Caco-2 (cell line): ENCODE results near the gene GRID1. TPM values are rescaled to one million over a fixed set of nuclear protein-coding genes. Genes with fewer than 3 reads are reported as not detected.

Source experiments
- BruUV-seq: library from RNA; stranded (reverse); fragments of 400-500 nt; replicated peaks from 2 replicates; lab custom pipeline; 2021; lab: Mats Ljungman, UMichigan
- CTCF ChIA-PET: fragments of 300-600 bp; sonication (Branson Sonifier 250); formaldehyde crosslinking; loops from one replicate; lab custom pipeline; 2022; ENCODE audit warnings: antibody characterized with exemption; lab: Charles Lee
- POLR2A ChIA-PET: fragments of 300-600 bp; sonication (Branson Sonifier 250); formaldehyde crosslinking; loops from one replicate; lab custom pipeline; 2022; ENCODE audit warnings: antibody characterized with exemption; lab: Charles Lee
- DNase-seq, 2 experiments: peaks; one replicate each; pipeline versions ENCODE4 v3.0.0 to v3.0.0-alpha.2; 2020 to 2022
- H3K27me3 ChIP-seq: replicated peaks from 2 replicates; pipeline ENCODE4 v1.6.0; 2011; ENCODE audit warnings: low read length; ENCODE audit not compliant: control insufficient read depth, insufficient read depth
- H3K36me3 ChIP-seq: 2 replicates; pipeline ENCODE4 v1.5.1; 2011; ENCODE audit warnings: low read length; ENCODE audit not compliant: control insufficient read depth, insufficient read depth
- H3K4me1 ChIP-seq: fragments of 250-450 bp; sonication (Bioruptor Pico); 2 replicates; pipeline ENCODE4 v1.5.1; 2020; ENCODE audit warnings: mild to moderate bottlenecking
- H3K4me3 ChIP-seq: 2 replicates; pipeline ENCODE4 v1.5.1; 2011; ENCODE audit warnings: low read depth, mild to moderate bottlenecking, control low read depth, low read length
- H3K9me3 ChIP-seq: fragments of 250-450 bp; sonication (Bioruptor Pico); 2 replicates; pipeline ENCODE4 v1.5.1; 2020; ENCODE audit warnings: mild to moderate bottlenecking, moderate library complexity
- H3K27ac Mint-ChIP-seq: one replicate; pipeline ENCODE4 v1.8.0; 2022; ENCODE audit warnings: mixed read lengths; ENCODE audit not compliant: unreplicated experiment
- H3K27me3 Mint-ChIP-seq: one replicate; pipeline ENCODE4 v1.8.0; 2022; ENCODE audit warnings: mixed read lengths; ENCODE audit not compliant: insufficient read depth, unreplicated experiment
- H3K36me3 Mint-ChIP-seq: one replicate; pipeline ENCODE4 v1.8.0; 2022; ENCODE audit warnings: mild to moderate bottlenecking, mixed read lengths; ENCODE audit not compliant: insufficient read depth, unreplicated experiment
- H3K4me1 Mint-ChIP-seq: one replicate; pipeline ENCODE4 v1.8.0; 2022; ENCODE audit warnings: low read depth, mixed read lengths; ENCODE audit not compliant: unreplicated experiment
- H3K4me3 Mint-ChIP-seq: one replicate; pipeline ENCODE4 v1.8.0; 2022; ENCODE audit warnings: mild to moderate bottlenecking, moderate library complexity, mixed read lengths; ENCODE audit not compliant: unreplicated experiment
- H3K9me3 Mint-ChIP-seq: one replicate; pipeline ENCODE4 v1.8.0; 2022; ENCODE audit warnings: mixed read lengths; ENCODE audit not compliant: unreplicated experiment
- intact Hi-C: fragments of 100-400 bp; cut with micrococcal nuclease; formaldehyde crosslinking; loops from one replicate; pipeline ENCODE4 v1.10.0; 2022; ENCODE audit not compliant: unreplicated experiment
- total RNA-seq: library from RNA; stranded (reverse); gene quantifications from 2 replicates; pipeline ENCODE4 v1.2.3, GENCODE V29; 2022
- TF ChIP-seq, protein P1 (sequence below), 2 experiments: fragments of 200-600 bp in 1 of 2; IDR thresholded peaks; 1 replicate in 1 of 2; 2 replicates in 1 of 2; pipeline versions ENCODE4 v1.5.1 to v1.8.0; 2011 to 2022; ENCODE audit warnings: antibody characterized with exemption in 1 of 2, control low read depth in 1 of 2, inconsistent platforms in 1 of 2, low read depth in 1 of 2, low read length in 1 of 2, mild to moderate bottlenecking in 1 of 2, moderate library complexity in 1 of 2; ENCODE audit not compliant: insufficient read depth in 1 of 2, severe bottlenecking in 1 of 2, unreplicated experiment in 1 of 2

Gene GRID1
- total RNA-seq, 1 experiment from 2014 or later, result 8.0 TPM

DNA sequence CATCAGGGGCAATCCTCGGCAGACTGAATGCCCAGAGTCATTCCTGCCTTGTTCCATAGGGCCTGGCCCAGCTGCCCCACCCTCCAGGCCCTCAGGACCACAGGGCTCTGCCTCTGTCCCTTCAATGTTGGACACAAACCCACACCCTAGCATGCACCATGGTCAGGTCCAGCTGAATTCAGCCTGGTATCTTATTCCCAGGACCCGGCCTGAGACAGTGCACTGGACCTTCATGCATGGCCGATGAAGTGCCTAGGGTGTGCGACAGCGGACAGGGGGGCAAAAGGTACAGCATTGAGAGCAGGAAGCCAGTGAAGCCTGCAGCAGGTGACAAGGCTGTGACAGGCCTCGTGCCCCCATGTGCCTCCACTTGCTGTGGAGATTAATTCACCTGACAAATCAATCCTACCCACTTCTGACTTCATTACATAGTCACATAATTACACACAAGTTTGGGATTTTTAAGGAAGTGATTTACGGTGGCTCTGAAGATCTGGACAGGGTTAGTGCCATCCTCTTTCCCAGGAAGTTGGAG lies 261.9 kb downstream of the GRID1 start:
- Mint-ChIP-seq H3K9me3 (no peaks in the 10 kb centered on the region), H3K4me1 (peaks cover 7% of the 10 kb centered on the region), H3K27me3 (no peaks in the 10 kb centered on the region), H3K27ac (no peak overlapping the region), H3K4me3 (no peak overlapping the region), H3K36me3 (no peaks in the 10 kb centered on the region)
- BruUV-seq, result no TSS peak
- Histone ChIP-seq H3K4me3 (no peak overlapping the region), H3K4me1 (no peaks in the 10 kb centered on the region), H3K27me3 (no peaks in the 10 kb centered on the region), H3K9me3 (no peaks in the 10 kb centered on the region), H3K36me3 (no peaks in the 10 kb centered on the region)
- TF ChIP-seq, protein P1, sequence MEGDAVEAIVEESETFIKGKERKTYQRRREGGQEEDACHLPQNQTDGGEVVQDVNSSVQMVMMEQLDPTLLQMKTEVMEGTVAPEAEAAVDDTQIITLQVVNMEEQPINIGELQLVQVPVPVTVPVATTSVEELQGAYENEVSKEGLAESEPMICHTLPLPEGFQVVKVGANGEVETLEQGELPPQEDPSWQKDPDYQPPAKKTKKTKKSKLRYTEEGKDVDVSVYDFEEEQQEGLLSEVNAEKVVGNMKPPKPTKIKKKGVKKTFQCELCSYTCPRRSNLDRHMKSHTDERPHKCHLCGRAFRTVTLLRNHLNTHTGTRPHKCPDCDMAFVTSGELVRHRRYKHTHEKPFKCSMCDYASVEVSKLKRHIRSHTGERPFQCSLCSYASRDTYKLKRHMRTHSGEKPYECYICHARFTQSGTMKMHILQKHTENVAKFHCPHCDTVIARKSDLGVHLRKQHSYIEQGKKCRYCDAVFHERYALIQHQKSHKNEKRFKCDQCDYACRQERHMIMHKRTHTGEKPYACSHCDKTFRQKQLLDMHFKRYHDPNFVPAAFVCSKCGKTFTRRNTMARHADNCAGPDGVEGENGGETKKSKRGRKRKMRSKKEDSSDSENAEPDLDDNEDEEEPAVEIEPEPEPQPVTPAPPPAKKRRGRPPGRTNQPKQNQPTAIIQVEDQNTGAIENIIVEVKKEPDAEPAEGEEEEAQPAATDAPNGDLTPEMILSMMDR (IDR thresholded peaks at IDR 0.05; ENCODE audit: insufficient read depth in 1 of 2, low read depth in 1 of 2, low read length in 1 of 2, severe bottlenecking in 1 of 2, unreplicated experiment in 1 of 2), result no peak
- POLR2A ChIA-PET, result no interaction called here
- intact Hi-C loops, result loop anchor here (10.0 kb wide), 1 partner anchor 270 kb away; no protein-coding TSS in a partner anchor
- no peak for DNase-seq
- CTCF ChIA-PET, result no interaction called here

GRCh38 chr10:86104156-86104555 lies 262.4 kb downstream of the GRID1 start:
- H3K9me3 Mint-ChIP-seq, result no peaks in the 10 kb centered on the region
- no peak overlapping the region for H3K4me3 Mint-ChIP-seq
- TF ChIP-seq, protein P1 (IDR thresholded peaks at IDR 0.05; ENCODE audit: insufficient read depth in 1 of 2, low read depth in 1 of 2, low read length in 1 of 2, severe bottlenecking in 1 of 2, unreplicated experiment in 1 of 2), result no peak
- no peaks in the 10 kb centered on the region for H3K36me3 Mint-ChIP-seq
- no peak overlapping the region for H3K27ac Mint-ChIP-seq
- no peak for DNase-seq
- H3K27me3 Mint-ChIP-seq, result no peaks in the 10 kb centered on the region
- intact Hi-C loops, result loop anchor here (10.0 kb wide), 1 partner anchor 271 kb away; no protein-coding TSS in a partner anchor
- no peaks in the 10 kb centered on the region for H3K36me3 ChIP-seq
- POLR2A ChIA-PET, result no interaction called here
- H3K27me3 ChIP-seq, result no peaks in the 10 kb centered on the region
- H3K4me3 ChIP-seq, result no peak overlapping the region
- H3K9me3 ChIP-seq, result no peaks in the 10 kb centered on the region
- CTCF ChIA-PET, result no interaction called here
- no peaks in the 10 kb centered on the region for H3K4me1 ChIP-seq
- peaks cover 6% of the 10 kb centered on the region for H3K4me1 Mint-ChIP-seq
- BruUV-seq, result no TSS peak

DNA sequence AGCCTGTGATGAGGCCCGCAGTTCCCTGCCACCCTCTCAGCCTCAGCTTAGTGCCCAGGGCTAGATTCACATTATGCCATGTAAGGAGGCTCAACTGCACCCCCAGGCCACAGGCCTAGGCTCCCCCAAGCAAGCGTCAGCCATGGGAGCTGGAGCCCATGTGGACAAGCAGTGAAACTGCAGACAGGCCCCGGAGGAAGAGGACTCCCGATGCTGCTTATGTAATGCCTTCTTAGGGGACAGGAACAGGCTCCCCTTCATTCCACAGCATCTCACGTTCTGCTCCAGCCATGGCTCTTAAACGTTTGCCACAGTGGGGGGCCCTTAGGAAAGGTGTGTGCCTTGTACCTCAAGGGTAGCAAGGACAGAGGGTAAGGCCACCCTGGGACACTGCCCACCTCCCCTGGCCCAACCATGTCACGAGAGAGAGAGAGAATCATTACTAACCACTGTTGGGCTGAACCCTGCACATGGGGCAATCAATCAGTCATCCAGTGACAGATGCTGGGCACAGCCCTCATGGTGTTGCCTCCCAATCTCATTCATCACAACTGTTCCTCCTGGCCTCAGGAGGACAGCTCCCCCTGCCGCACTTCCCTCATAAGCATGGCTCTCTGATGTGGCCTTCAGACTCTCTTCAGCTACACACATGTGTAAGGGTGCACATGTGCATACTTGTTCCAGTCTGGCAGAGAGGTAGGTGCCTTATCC lies 263.0 kb downstream of the GRID1 start:
- intact Hi-C loops, result loop anchor here (10.0 kb wide), 1 partner anchor 271 kb away; no protein-coding TSS in a partner anchor
- H3K36me3 ChIP-seq, result no peaks in the 10 kb centered on the region
- Mint-ChIP-seq H3K36me3 (no peaks in the 10 kb centered on the region), H3K4me3 (no peak overlapping the region), H3K27ac (no peak overlapping the region), H3K9me3 (no peaks in the 10 kb centered on the region), H3K27me3 (no peaks in the 10 kb centered on the region), H3K4me1 (no peaks in the 10 kb centered on the region)
- ChIA-PET POLR2A (no interaction called here), CTCF (no interaction called here)
- DNase-seq, result no peak
- TF ChIP-seq, protein P1 (IDR thresholded peaks at IDR 0.05; ENCODE audit: insufficient read depth in 1 of 2, low read depth in 1 of 2, low read length in 1 of 2, severe bottlenecking in 1 of 2, unreplicated experiment in 1 of 2), result no peak
- BruUV-seq, result no TSS peak
- H3K4me1 ChIP-seq, result no peaks in the 10 kb centered on the region
- H3K9me3 ChIP-seq, result no peaks in the 10 kb centered on the region
- H3K4me3 ChIP-seq, result no peak overlapping the region
- H3K27me3 ChIP-seq, result no peaks in the 10 kb centered on the region
